Measurements from ENCODE around the gene SSX2IP. TPM values are rescaled to one million over a fixed set of nuclear protein-coding genes. Genes with fewer than 3 reads are reported as not detected.

The SSX2IP gene
- total and polyA plus RNA-seq, 9 of the 15 experiments (the other 6 are each of a cell fraction or from before 2014, with no cell fraction given), result 20.6 to 96.7 (median 61.7) TPM

- no peak for TF ChIP-seq MAFK (IDR thresholded peaks at IDR 0.05; ENCODE audit: low read length)
- no peak for TF ChIP-seq HSF4 (CRISPR knock-in tag; IDR thresholded peaks at IDR 0.05; ENCODE audit: borderline replicate concordance)
- TF ChIP-seq BCL6 (CRISPR knock-in tag; IDR thresholded peaks at IDR 0.05), result no peak
- TF ChIP-seq RCOR1 (IDR thresholded peaks at IDR 0.05; ENCODE audit: borderline replicate concordance in 1 of 2, low read depth in 2 of 2, low read length in 2 of 2), result no peak
- TF ChIP-seq ZNF511 (CRISPR knock-in tag; IDR thresholded peaks at IDR 0.05), result no peak
- no peak for TF ChIP-seq NR2C2 (CRISPR knock-in tag; IDR thresholded peaks at IDR 0.05)
- TF ChIP-seq NR2C2 (tag; IDR thresholded peaks at IDR 0.05), result no peak
- TF ChIP-seq BHLHE40 (IDR thresholded peaks at IDR 0.05; ENCODE audit: low read length), result no peak
- TF ChIP-seq NR0B1 (IDR thresholded peaks at IDR 0.05; ENCODE audit: partially characterized antibody), result no peak
- TF ChIP-seq ZNF140 (CRISPR knock-in tag; IDR thresholded peaks at IDR 0.05), result no peak
- no peak for TF ChIP-seq ZNF75A (CRISPR knock-in tag; IDR thresholded peaks at IDR 0.05)
- no peak for TF ChIP-seq STAT5A (IDR thresholded peaks at IDR 0.05; ENCODE audit: borderline replicate concordance, low read length)
Measured at GRCh38 chr1:84726593-84727499, 36.6 kb upstream of the SSX2IP start (continued).

All from K562 (cell line).